ENCODE measurements around the gene AOC3.
"Not testable (repeated sequence)": the region's sequence is repeated elsewhere in the genome, so short reads cannot be mapped to it uniquely, and the experiment has no call there.

Gene AOC3

DNA sequence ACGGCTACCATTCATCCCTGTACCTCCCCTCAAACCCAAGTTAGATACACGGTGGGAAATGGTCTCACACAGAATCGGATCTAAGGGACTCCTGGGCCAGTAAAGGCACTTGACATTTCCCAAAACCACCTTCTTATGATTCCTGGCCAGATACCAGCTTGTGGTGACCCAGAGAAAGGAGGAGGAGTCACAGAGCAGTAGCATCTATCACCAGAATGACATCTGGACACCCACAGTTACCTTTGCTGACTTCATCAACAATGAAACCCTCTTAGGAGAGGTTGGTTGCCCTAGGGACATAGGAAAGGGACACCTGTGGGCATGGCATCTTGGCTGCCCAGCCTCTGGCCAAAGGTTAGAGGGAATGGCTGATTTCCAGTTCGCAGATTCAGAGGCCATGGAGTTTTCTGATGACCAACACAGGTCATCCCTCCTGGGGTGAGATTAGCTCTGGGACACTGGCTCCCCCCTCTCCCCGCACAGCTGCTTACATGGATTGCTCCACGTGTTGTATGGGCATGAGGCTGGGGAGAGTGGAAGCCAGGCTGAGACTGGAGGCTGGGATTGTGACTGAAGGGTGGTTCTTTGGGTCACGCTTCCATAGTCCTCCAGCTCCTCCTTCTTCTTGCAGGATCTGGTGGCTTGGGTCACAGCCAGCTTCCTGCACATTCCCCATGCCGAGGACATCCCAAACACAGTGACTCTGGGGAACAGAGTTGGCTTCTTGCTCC lies 1.4 kb upstream of the AOC3 start:
- TF ChIP-seq, protein P1, sequence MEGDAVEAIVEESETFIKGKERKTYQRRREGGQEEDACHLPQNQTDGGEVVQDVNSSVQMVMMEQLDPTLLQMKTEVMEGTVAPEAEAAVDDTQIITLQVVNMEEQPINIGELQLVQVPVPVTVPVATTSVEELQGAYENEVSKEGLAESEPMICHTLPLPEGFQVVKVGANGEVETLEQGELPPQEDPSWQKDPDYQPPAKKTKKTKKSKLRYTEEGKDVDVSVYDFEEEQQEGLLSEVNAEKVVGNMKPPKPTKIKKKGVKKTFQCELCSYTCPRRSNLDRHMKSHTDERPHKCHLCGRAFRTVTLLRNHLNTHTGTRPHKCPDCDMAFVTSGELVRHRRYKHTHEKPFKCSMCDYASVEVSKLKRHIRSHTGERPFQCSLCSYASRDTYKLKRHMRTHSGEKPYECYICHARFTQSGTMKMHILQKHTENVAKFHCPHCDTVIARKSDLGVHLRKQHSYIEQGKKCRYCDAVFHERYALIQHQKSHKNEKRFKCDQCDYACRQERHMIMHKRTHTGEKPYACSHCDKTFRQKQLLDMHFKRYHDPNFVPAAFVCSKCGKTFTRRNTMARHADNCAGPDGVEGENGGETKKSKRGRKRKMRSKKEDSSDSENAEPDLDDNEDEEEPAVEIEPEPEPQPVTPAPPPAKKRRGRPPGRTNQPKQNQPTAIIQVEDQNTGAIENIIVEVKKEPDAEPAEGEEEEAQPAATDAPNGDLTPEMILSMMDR (IDR thresholded peaks at IDR 0.05; ENCODE audit: low read depth, low read length) = no peak
- no peak overlapping the region for H3K4me3 ChIP-seq (ENCODE audit: low read depth, low read length)

DNA sequence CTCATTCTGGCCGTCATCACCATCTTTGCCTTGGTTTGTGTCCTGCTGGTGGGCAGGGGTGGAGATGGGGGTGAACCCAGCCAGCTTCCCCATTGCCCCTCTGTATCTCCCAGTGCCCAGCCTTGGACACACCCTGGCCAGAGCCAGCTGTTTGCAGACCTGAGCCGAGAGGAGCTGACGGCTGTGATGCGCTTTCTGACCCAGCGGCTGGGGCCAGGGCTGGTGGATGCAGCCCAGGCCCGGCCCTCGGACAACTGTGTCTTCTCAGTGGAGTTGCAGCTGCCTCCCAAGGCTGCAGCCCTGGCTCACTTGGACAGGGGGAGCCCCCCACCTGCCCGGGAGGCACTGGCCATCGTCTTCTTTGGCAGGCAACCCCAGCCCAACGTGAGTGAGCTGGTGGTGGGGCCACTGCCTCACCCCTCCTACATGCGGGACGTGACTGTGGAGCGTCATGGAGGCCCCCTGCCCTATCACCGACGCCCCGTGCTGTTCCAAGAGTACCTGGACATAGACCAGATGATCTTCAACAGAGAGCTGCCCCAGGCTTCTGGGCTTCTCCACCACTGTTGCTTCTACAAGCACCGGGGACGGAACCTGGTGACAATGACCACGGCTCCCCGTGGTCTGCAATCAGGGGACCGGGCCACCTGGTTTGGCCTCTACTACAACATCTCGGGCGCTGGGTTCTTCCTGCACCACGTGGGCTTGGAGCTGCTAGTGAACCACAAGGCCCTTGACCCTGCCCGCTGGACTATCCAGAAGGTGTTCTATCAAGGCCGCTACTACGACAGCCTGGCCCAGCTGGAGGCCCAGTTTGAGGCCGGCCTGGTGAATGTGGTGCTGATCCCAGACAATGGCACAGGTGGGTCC lies 607 bp downstream of the AOC3 start:
- not testable (repeated sequence) for H3K4me3 ChIP-seq (ENCODE audit: low read depth, low read length)

DNA sequence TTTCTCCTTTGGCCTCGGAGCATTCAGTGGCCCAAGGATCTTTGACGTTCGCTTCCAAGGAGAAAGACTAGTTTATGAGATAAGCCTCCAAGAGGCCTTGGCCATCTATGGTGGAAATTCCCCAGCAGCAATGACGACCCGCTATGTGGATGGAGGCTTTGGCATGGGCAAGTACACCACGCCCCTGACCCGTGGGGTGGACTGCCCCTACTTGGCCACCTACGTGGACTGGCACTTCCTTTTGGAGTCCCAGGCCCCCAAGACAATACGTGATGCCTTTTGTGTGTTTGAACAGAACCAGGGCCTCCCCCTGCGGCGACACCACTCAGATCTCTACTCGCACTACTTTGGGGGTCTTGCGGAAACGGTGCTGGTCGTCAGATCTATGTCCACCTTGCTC lies 1.4 kb downstream of the AOC3 start:
- H3K4me3 ChIP-seq (ENCODE audit: low read depth, low read length) = no peak overlapping the region
- TF ChIP-seq, protein P1 (IDR thresholded peaks at IDR 0.05; ENCODE audit: low read depth, low read length) = no peak

DNA sequence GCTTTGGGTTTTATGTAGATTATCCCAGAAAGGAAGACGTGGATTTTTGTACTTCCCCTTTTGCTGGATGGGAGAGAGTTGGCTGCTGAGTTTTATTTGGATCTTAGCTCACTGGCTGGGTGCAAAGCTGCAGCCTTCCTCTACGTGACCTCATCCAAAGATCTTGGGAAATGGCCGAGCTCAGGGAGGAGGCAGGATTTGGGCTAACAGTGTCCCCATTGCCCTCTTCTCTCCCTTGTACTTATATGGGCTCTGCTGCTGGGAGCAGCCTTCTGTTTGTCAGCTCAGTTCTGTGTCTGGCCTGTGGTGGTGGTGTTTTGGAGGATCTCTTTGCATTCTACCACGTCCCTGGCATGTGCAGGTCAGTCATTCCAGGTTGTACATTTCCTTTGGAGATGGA lies 2.0 kb downstream of the AOC3 start:
- TF ChIP-seq, protein P1 (IDR thresholded peaks at IDR 0.05; ENCODE audit: low read depth, low read length) = no peak
- no peak overlapping the region for H3K4me3 ChIP-seq (ENCODE audit: low read depth, low read length)

DNA sequence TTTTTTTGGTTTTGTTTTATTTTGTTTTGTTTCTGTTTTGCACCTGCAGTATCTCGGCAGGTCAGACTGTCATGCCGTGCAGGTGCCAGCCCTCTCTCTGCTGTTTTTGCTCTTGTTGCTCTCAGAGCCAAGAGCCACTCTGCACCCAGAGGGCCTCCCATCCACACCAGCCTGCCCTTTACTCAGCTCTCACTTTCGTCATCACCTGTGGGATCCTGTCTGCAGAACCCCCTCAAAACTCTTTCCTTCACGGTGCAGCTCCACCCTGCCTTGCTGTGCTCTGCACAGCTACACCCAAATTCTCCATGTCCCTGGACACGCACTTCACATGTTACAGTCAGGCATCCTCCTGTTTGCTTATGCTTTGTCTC lies 2.6 kb downstream of the AOC3 start:
- TF ChIP-seq, protein P1 (IDR thresholded peaks at IDR 0.05; ENCODE audit: low read depth, low read length) = no peak
- no peak overlapping the region for H3K4me3 ChIP-seq (ENCODE audit: low read depth, low read length)

DNA sequence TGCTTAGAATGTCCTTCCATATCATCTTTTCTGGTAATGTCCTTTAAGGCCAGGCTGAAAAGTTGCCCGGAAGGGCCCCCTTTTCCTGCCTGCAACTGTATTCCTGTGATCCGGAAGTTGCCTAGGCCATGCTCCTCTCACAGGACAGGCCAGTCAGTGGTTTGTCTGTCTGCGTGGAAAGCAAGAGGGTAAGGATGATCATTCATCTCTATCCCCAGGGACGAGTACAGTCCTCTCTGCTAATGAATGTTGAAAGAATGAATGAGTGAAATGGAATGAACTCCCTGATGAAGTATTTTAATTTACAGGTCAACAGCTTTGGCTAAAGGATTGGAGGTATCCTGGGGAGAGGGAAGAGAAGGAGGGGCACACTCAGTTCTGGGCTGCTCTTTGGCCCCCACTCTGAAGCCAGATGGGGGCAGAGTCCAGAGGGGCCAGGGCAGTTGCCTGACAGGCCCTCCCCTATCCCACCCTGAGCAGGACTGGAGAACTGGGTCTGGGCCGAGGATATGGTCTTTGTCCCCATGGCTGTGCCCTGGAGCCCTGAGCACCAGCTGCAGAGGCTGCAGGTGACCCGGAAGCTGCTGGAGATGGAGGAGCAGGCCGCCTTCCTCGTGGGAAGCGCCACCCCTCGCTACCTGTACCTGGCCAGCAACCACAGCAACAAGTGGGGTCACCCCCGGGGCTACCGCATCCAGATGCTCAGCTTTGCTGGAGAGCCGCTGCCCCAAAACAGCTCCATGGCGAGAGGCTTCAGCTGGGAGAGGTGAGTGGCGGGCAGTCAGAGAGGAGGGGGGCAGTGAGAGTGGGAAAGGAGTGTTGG lies 3.2 kb downstream of the AOC3 start:
- H3K4me3 ChIP-seq (ENCODE audit: low read depth, low read length) = no peak overlapping the region
- TF ChIP-seq, protein P1 (IDR thresholded peaks at IDR 0.05; ENCODE audit: low read depth, low read length) = no peak

DNA sequence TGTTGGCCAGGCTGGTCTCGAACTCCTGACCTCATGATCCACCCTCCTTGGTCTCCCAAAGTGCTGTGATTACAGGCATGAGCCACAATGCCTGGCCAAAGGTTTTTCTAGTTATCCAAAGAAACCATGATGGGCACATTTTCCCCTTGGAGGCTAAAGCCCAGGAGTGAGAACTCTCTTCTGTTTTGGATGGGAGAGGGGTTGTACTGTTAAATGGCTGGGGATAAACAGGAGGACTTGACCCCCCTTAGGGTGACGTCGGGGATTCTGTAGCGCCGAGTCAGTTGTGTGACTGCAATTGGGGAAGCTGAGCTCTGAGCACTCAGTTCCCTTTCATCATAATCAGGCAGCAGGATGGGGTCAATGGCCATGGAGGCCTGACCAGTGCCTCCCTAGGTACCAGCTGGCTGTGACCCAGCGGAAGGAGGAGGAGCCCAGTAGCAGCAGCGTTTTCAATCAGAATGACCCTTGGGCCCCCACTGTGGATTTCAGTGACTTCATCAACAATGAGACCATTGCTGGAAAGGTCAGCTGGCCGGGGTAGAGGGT lies 4.1 kb downstream of the AOC3 start:
- TF ChIP-seq, protein P1 (IDR thresholded peaks at IDR 0.05; ENCODE audit: low read depth, low read length) = no peak
- H3K4me3 ChIP-seq (ENCODE audit: low read depth, low read length) = no peak overlapping the region

DNA sequence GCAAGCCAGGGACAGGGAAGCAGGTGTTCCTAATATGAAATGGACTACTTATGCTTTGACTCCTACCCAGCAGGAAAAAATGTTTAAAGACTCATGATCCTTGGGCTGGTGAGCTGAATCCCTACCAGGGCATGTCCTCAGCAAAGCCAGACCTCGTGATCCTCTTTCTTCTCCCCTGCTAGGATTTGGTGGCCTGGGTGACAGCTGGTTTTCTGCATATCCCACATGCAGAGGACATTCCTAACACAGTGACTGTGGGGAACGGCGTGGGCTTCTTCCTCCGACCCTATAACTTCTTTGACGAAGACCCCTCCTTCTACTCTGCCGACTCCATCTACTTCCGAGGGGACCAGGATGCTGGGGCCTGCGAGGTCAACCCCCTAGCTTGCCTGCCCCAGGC lies 5.1 kb downstream of the AOC3 start:
- H3K4me3 ChIP-seq (ENCODE audit: low read depth, low read length) = not testable (repeated sequence)

DNA sequence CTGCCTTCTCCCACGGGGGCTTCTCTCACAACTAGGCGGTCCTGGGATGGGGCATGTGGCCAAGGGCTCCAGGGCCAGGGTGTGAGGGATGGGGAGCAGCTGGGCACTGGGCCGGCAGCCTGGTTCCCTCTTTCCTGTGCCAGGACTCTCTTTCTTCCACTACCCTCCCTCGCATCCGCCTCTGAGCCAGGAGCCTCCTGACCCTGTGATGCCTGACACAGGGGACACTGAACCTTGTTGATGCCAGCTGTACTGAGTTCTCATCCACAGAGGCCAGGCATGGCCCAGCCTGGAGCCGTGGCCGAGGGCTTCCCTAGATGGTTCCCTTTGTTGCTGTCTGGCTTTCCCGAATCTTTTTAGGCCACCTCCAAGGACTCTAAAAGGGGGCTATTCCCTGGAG lies 5.5 kb downstream of the AOC3 start:
- H3K4me3 ChIP-seq (ENCODE audit: low read depth, low read length) = not testable (repeated sequence)

All from WI38 (cell line).